Type B pancreatic cell (in vitro differentiated cells): ENCODE results near the gene EEF1A2. TPM values are rescaled to one million over a fixed set of nuclear protein-coding genes. Genes with fewer than 3 reads are reported as not detected.

ENCODE experiments used
- DNase-seq: peaks from one replicate; pipeline ENCODE4 v3.0.0; 2021; ENCODE audit warnings: mixed read lengths; ENCODE audit not compliant: unreplicated experiment; ENCODE audit errors: extremely low spot score
- H3K27ac Mint-ChIP-seq: 2 replicates; pipeline ENCODE4 v1.8.0; 2021; ENCODE audit warnings: mild to moderate bottlenecking, mixed read lengths
- H3K27me3 Mint-ChIP-seq: 2 replicates; pipeline ENCODE4 v1.8.0; 2021; ENCODE audit warnings: mixed read lengths
- H3K36me3 Mint-ChIP-seq: 2 replicates; pipeline ENCODE4 v1.8.0; 2021; ENCODE audit warnings: mixed read lengths
- H3K4me1 Mint-ChIP-seq: one replicate; pipeline ENCODE4 v1.8.0; 2021; ENCODE audit warnings: mixed read lengths; ENCODE audit not compliant: unreplicated experiment
- H3K4me3 Mint-ChIP-seq: 2 replicates; pipeline ENCODE4 v1.8.0; 2021; ENCODE audit warnings: mild to moderate bottlenecking, mixed read lengths
- H3K9me3 Mint-ChIP-seq: 2 replicates; pipeline ENCODE4 v1.8.0; 2021; ENCODE audit warnings: mixed read lengths
- CTCF ChIP-seq: fragments of 200-600 bp; sonication (generic); conservative IDR thresholded peaks from 2 replicates; pipeline ENCODE4 v1.5.0; 2021; ENCODE audit warnings: antibody characterized with exemption, mild to moderate bottlenecking
- total RNA-seq: library from RNA; stranded (reverse); gene quantifications from 2 replicates; pipeline ENCODE4 v1.2.1, GENCODE V29; 2021; ENCODE audit warnings: low replicate concordance

EEF1A2 gene
- total RNA-seq, 1 donor from 2014 or later: 20.5 TPM

GRCh38 chr20:63507083-63507743 lies 8.3 kb upstream of the EEF1A2 start:
- H3K27ac Mint-ChIP-seq: no peak overlapping the region
- no peaks in the 10 kb centered on the region for H3K4me1 Mint-ChIP-seq
- H3K9me3 Mint-ChIP-seq: peaks cover 5% of the 10 kb centered on the region

DNA sequence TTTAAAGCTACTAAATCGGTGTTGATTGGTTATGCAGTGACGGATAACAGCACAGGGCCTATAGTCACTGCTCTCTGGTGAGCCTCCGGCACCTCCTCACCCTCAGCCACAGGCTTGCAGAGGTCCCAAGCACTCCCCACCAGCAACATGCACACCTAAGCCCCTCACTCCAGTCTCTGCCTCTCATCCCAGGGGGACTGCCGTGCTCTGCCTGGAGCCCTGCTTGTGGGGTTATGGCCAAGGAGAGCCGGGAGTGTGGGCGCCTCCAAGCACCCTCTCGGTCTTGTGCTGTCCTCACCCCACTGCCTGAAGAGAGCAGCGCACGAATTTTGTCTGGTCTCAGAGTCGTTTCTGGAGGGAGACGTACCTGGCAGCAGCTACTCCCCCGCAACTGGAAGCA lies 6.8 kb upstream of the EEF1A2 start:
- H3K4me3 Mint-ChIP-seq: no peak overlapping the region
- H3K36me3 Mint-ChIP-seq: no peaks in the 10 kb centered on the region
- peaks cover 5% of the 10 kb centered on the region for H3K9me3 Mint-ChIP-seq
- DNase-seq: no peak
- H3K4me1 Mint-ChIP-seq: no peaks in the 10 kb centered on the region
- peaks cover 48% of the 10 kb centered on the region for H3K27me3 Mint-ChIP-seq
- no peak for TF ChIP-seq CTCF
- no peak overlapping the region for H3K27ac Mint-ChIP-seq

More at GRCh38 chr20:63507083-63507743, 8.3 kb upstream of the EEF1A2 start:
- no peak for DNase-seq
- Mint-ChIP-seq H3K27me3 (peaks cover 47% of the 10 kb centered on the region), H3K36me3 (no peaks in the 10 kb centered on the region), H3K4me3 (no peak overlapping the region)
- TF ChIP-seq CTCF: no peak

DNA sequence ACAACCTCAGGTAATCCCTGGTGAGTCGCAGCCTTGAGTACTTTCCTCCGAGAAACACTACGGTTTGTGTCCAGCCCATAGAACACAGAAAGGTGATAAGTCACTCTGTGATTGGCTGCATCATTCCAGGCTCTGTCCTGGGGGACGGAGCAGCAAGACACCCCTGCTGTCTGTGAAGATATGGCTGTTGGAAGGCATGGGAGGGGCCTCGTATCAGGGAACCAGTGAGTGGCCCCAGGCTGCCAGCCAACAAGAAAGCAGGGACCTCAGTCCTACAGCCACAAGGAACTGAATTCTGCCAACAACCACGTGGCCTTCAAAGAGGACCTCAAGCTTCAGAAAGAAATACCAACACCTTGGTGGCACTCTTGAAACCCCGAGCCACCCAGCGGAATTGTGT lies 6.4 kb upstream of the EEF1A2 start:
- Mint-ChIP-seq H3K27ac (no peak overlapping the region), H3K27me3 (peaks cover 44% of the 10 kb centered on the region)

GRCh38 chr20:63504642-63505041 lies 5.8 kb upstream of the EEF1A2 start:
- TF ChIP-seq CTCF: no peak
- Mint-ChIP-seq H3K27me3 (peaks cover 39% of the 10 kb centered on the region), H3K27ac (no peak overlapping the region)

More for the DNA sequence above, 6.4 kb upstream of the EEF1A2 start:
- TF ChIP-seq CTCF: no peak
- no peaks in the 10 kb centered on the region for H3K4me1 Mint-ChIP-seq
- no peak for DNase-seq
- no peak overlapping the region for H3K4me3 Mint-ChIP-seq
- no peaks in the 10 kb centered on the region for H3K36me3 Mint-ChIP-seq
- peaks cover 5% of the 10 kb centered on the region for H3K9me3 Mint-ChIP-seq

DNA sequence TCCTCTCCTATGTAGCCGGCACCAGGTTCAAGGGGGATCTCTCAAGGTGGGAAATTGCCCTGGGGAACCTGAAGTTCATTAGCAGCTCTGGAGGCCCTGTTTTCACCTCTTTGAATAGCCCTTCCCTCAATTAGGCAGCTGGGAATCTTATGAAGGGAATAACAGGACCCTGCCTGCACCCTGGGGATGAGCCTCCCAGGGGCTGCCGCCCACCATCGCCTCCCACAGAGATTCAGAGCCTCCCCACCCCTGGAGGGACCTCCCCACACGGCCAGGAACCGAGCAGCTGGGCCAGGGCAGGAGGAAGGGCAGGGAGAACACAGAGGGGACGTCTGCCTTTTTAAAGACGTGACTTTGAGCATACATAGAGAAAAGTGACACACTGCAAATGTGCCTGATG lies 4.6 kb upstream of the EEF1A2 start:
- no peak overlapping the region for H3K4me3 Mint-ChIP-seq
- no peaks in the 10 kb centered on the region for H3K4me1 Mint-ChIP-seq
- peaks cover 33% of the 10 kb centered on the region for H3K27me3 Mint-ChIP-seq
- H3K27ac Mint-ChIP-seq: no peak overlapping the region
- H3K36me3 Mint-ChIP-seq: no peaks in the 10 kb centered on the region
- H3K9me3 Mint-ChIP-seq: peaks cover 5% of the 10 kb centered on the region
- TF ChIP-seq CTCF: no peak
- DNase-seq: no peak

More at GRCh38 chr20:63504642-63505041, 5.8 kb upstream of the EEF1A2 start:
- Mint-ChIP-seq H3K4me3 (no peak overlapping the region), H3K4me1 (no peaks in the 10 kb centered on the region), H3K36me3 (no peaks in the 10 kb centered on the region), H3K9me3 (peaks cover 5% of the 10 kb centered on the region)
- DNase-seq: no peak
